IMR-90 (cell line): Measurements from ENCODE around the gene CCDC97.

Experiments
- BHLHE40 ChIP-seq: fragments of 150-350 bp; IDR thresholded peaks from 2 replicates; pipeline ENCODE4 v1.6.1; 2016; ENCODE audit warnings: mild to moderate bottlenecking, low read depth, low read length
- CEBPB ChIP-seq: IDR thresholded peaks from 2 replicates; pipeline ENCODE4 v1.6.1; 2012; ENCODE audit warnings: low read depth, low read length, improper control_type of control experiment
- CTCF ChIP-seq: conservative IDR thresholded peaks from 2 replicates; pipeline ENCODE4 v1.5.1; 2012; ENCODE audit warnings: mild to moderate bottlenecking, low read depth, low read length, improper control_type of control experiment
- ELK1 ChIP-seq: fragments of 150-350 bp; IDR thresholded peaks from 2 replicates; pipeline ENCODE4 v1.6.1; 2016; ENCODE audit warnings: low read depth, mild to moderate bottlenecking, low read length, moderate library complexity, borderline replicate concordance
- FOS ChIP-seq: fragments of 150-350 bp; IDR thresholded peaks from 2 replicates; pipeline ENCODE4 v1.6.1; 2016; ENCODE audit warnings: low read depth, low read length
- MAZ ChIP-seq: IDR thresholded peaks from 2 replicates; pipeline ENCODE4 v1.6.1; 2012; ENCODE audit warnings: low read depth, mild to moderate bottlenecking, low read length, improper control_type of control experiment, moderate library complexity, borderline replicate concordance
- MXI1 ChIP-seq: IDR thresholded peaks from 2 replicates; pipeline ENCODE4 v1.6.1; 2012; ENCODE audit warnings: low read depth, mild to moderate bottlenecking, low read length, moderate library complexity, borderline replicate concordance
- NFE2L2 ChIP-seq: fragments of 150-350 bp; IDR thresholded peaks from 2 replicates; pipeline ENCODE4 v1.6.1; 2016; ENCODE audit warnings: low read depth, mild to moderate bottlenecking, low read length
- POLR2A ChIP-seq: IDR thresholded peaks from 2 replicates; pipeline ENCODE4 v1.6.1; 2012; ENCODE audit warnings: mild to moderate bottlenecking, low read depth, low read length
- RAD21 ChIP-seq: IDR thresholded peaks from 2 replicates; pipeline ENCODE4 v1.6.1; 2012; ENCODE audit warnings: low read length, improper control_type of control experiment
- RCOR1 ChIP-seq: IDR thresholded peaks from 2 replicates; pipeline ENCODE4 v1.6.1; 2012; ENCODE audit warnings: mild to moderate bottlenecking, low read length, improper control_type of control experiment; ENCODE audit not compliant: insufficient replicate concordance
- SMC3 ChIP-seq: fragments of 150-350 bp; IDR thresholded peaks from 2 replicates; pipeline ENCODE4 v1.6.1; 2016; ENCODE audit warnings: low read depth, mild to moderate bottlenecking, antibody characterized with exemption, low read length, moderate library complexity
- USF2 ChIP-seq: fragments of 150-350 bp; IDR thresholded peaks from 2 replicates; pipeline ENCODE4 v1.6.1; 2017; ENCODE audit warnings: mild to moderate bottlenecking, antibody characterized with exemption, low read length, low read depth

- TF ChIP-seq SMC3 (no peak), CTCF (no peak), USF2 (no peak), POLR2A (no peak), RAD21 (no peak), ELK1 (no peak), CEBPB (no peak), BHLHE40 (no peak), MAZ (no peak), RCOR1 (no peak), FOS (no peak), MXI1 (no peak), NFE2L2 (no peak)
Measured at GRCh38 chr19:41303954-41304353, 6.0 kb upstream of the CCDC97 start.
